Head of caudate nucleus (tissue), 42 donors: ENCODE measurements around the gene PBX4.
"Not testable (repeated sequence)": the region's sequence is repeated elsewhere in the genome, so short reads cannot be mapped to it uniquely, and the experiment has no call there.

Source experiments
- DNase-seq, 42 donors: peaks; one replicate each; pipeline versions ENCODE4 v3.0.0 to v3.0.0-alpha.2; 2020 to 2021; ENCODE audit warnings: mixed read lengths in 7 of 42
- intact Hi-C: fragments of 100-400 bp; cut with DNase I; formaldehyde crosslinking; loops from one replicate; pipeline ENCODE4 v1.15.0; 2022

PBX4 gene

DNA sequence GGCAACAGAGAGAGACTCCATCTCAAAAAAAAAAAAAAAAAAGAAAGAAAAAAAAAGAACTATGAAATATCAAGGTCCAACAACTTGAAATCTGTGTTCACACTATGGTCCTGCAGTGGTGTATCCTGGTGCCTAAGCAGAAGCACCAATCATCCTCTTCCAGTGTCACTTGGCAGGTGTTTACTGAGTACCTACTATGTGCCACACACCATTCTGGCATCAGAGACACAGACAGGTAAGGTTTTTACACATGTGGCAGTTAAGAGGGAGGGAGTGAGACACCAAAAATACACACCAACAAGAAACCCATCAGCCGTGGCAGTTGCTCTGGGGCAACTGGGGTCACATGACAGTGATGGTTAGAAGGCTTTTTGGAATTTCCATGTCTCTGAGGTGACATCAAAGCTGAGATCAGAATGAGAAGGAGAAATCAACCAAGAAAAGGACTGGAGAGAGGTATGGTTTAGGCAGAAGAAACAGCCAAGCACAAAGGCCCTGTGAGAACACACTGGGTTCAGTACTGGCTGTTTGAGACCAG, 17.6 kb downstream of the PBX4 start:
- intact Hi-C loops: no loop called here
- no peak for DNase-seq

GRCh38 chr19:19598728-19599451, 19.6 kb downstream of the PBX4 start:
- intact Hi-C loops, DNase-seq: not testable (repeated sequence)

DNA sequence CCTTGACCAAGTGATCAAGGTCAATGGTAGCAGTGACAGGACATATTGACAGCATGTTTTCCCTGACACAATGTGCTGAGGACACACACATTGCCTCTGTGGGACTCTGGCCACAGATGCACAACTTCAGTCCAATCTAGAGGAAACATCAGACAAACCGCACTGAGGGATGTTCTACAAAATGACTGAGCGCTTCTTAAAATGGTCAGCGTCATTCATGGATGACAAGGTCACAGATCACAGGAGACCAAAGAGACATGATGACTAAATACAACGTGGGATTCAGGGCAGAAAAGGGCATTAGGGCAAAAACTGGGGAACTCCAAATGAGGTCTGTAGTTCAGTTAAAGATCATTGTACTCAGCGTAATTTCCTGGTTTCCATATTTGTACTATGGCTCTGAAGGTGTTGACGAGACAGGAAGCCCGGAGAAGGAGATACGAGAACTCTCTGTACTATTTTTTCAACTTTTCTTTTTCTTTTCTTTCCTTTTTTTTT, 20.6 kb downstream of the PBX4 start:
- DNase-seq: no peak

GRCh38 chr19:19595171-19595701, 23.3 kb downstream of the PBX4 start:
- DNase-seq: no peak
- intact Hi-C loops: no loop called here

More for the DNA sequence above, 20.6 kb downstream of the PBX4 start:
- intact Hi-C loops: no loop called here

- peak in 3 of 42 donors; percentile 39 to 53 (median 45) for DNase-seq
- intact Hi-C loops: no loop called here
Measured at GRCh38 chr19:19594381-19594780, 24.1 kb downstream of the PBX4 start.

GRCh38 chr19:19592690-19593089, 25.8 kb downstream of the PBX4 start:
- no peak for DNase-seq
- intact Hi-C loops: no loop called here

GRCh38 chr19:19591133-19591825, 27.2 kb downstream of the PBX4 start:
- intact Hi-C loops: no loop called here
- peak in 5 of 42 donors; percentile 6 to 59 (median 14) for DNase-seq

DNA sequence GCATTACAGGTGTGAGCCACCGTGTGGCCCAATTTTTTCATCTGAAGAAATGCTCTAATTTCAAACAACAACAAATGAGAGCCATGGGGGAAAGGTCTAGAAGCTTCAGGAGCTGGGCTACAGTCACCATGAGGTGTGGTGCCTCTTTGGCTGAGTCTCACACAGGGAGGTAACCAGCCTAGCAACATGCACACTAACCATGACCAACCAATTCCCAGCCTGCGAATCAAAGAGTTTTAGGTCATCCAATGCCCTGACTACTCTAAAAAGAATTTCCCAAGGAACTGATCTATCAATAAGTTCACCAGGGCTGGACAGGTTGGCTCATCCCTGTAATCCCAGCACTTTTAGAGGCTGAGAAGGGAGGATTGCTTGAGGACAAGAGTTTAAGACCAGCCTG, 29.9 kb downstream of the PBX4 start:
- intact Hi-C loops: no loop called here

DNA sequence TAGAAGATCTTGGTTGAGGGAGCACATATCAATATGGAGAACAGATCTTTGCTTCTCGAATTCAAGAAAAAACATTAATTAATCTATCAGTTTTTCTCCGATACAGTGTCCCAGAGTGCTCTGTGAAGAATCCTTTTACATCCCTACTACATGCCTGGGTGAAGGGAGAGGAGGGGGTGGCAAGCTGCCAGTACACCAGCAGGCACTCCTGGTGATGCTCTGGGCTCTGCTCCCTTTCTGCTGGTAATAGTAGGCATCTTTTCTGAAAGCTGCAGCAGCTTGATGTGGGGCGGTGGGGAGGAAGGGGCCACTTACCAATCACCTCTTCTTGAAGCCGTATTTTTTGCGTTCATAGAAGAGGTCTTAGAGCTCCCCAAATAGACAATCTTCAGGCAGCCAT, 30.7 kb downstream of the PBX4 start:
- intact Hi-C loops: no loop called here
- peak in 29 of 42 donors; percentile 11 to 60 (median 23) for DNase-seq

More for the DNA sequence above, 29.9 kb downstream of the PBX4 start:
- no peak for DNase-seq

DNA sequence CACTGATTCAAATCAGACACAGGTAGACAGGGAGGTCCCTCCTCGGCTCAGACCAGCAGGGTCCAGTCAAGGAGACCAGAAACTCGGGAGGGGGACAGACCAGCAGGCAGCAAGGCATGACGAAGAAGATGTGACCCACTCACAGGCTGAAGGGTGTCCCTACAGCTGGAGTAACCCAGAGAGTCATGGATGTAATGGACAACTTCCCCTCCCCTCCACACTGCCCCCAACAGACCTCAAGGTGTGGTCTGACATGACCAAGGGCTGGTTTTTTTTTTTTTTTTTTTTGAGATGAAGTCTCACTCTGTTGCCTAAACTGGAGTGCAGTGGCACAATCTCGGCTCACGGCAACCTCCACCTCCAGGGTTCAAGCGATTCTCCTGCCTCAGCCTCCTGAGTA, 34.1 kb downstream of the PBX4 start:
- intact Hi-C loops: no loop called here
- no peak for DNase-seq

GRCh38 chr19:19582471-19582870, 36.0 kb downstream of the PBX4 start:
- intact Hi-C loops: no loop called here
- no peak for DNase-seq

DNA sequence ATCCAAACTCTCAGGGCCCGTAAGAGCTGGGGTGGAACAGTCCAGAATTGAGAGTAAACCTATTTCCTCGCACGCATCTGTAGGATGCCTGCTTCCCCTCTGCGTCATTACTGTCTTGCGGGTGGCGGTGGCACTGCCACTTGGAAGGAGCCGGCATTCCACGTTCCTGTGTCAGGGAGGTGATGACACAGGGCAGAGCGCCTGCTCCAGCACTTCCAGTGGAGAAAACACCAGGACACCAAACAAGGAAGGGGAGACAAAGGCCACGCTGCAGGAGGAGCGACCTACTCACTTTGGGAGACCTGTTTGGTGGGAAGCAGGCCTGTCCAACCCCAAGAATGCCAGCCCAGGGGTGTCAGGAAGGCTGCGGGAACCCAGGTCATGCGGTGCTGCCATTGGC, 37.1 kb downstream of the PBX4 start:
- intact Hi-C loops: no loop called here
- no peak for DNase-seq

DNA sequence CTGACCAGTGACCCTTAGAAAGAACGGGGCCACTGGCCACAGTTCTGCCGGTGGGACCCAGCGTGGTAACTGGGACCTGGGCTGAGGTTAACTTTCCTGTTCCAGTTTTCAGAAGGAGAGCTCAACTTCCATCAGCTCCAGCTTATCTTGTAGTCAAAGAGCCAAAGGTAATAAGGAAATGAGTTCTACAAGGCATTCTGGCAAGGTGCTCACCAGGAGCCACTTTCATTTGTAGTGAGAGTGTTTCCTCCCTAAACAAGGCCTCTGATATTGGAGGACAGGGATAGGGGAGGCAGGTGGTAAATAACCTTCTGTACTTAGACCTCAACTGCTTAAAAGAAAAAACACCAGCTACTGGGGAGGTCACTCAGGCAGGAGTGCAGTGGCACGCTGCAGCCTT, 38.1 kb downstream of the PBX4 start:
- DNase-seq: no peak

GRCh38 chr19:19579533-19580361, 38.7 kb downstream of the PBX4 start:
- DNase-seq: no peak
- intact Hi-C loops: no loop called here

More for the DNA sequence above, 38.1 kb downstream of the PBX4 start:
- intact Hi-C loops: no loop called here

DNA sequence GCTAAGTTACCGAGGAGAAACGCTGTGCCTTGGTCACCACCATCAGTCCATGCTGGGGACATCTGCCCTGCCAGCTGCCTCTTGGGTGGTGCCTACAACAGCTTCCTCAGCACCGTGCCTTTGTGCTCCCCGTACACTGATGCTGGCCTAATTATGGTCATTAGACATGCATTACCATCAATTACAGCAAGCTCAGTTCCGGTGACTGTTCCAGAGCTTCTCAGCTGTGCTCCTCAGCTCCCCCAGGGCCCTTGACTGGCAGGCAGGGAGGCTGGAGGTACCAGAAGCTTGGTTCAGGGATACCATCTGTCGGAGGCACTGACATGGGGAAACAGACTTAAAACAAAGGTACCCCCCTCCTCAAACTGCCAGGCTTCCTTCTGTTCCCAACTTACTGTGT, 40.2 kb downstream of the PBX4 start:
- peak in 2 of 42 donors; percentile 1 to 7 for DNase-seq
- intact Hi-C loops: no loop called here

DNA sequence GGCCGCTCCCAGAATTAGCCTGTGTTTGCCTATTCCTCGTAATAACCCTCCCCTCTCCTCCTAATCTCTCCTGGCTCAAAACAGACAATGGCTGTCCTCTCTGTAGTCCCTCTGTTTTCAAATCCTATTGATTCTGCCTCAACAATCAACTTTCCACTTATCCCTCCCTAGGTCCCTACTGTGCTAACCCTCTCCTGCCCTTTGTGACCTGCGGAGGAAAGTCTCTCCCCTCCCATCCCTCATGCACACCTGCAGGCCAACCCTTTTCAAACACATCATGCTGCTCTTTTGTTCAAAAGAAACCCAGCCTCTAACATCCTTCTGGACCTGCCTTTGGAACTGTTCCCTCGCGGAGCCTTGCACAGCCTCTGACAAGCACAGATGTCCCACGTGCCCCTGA, 43.1 kb downstream of the PBX4 start:
- intact Hi-C loops: no loop called here
- DNase-seq: no peak

DNA sequence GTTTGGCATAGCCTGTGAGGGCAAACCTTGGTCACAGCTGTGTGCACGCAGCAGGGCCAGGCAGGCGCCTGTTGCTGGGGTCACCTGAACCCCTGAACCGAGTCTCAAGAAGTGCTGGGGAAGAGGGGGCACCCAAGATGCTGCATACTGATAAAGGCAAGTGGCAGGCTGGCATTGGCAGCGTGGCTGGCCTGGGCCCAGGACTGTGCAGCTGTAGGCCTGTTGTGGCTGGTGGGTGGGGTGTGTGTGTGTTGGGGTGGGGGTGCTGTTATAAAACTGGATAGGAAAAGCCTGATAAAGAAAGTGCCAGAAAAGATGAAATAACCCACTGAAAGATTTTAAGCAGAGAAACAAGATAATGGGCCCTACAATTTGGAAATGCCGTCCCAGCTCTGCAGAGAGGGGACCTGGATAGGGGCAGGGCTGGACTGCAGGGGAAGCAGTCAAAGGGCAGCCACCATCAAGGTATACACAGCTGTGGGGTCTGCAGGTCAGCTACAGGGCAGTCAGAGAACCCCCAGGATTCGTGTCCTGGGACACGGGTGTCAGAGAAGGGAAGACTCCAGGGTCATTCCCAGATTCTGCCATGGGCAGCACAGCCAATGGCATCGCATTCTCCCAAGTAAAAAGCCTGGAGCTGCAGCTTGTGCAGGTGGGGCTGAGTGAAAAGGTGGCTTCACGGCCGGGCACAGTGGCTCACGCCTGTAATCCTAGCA, 47.3 kb downstream of the PBX4 start:
- intact Hi-C loops: no loop called here
- no peak for DNase-seq

GRCh38 chr19:19570571-19570970, 47.9 kb downstream of the PBX4 start:
- intact Hi-C loops: no loop called here
- DNase-seq: no peak
